GM12878 (cell line): ENCODE measurements around the gene GGTA1. TPM values are rescaled to one million over a fixed set of nuclear protein-coding genes. Genes with fewer than 3 reads are reported as not detected.

ENCODE experiments used
- ATAC-seq: fragments of 200-7000 bp; cut with Tn5 transposase; 3 replicates; pipeline ENCODE4 v1.9.1; 2020; ENCODE audit warnings: mild to moderate bottlenecking, moderate library complexity
- Bru-seq: library from RNA; stranded (reverse); fragments of 400-500 nt; gene quantifications from one replicate; lab custom pipeline; 2021; lab: Mats Ljungman, UMichigan
- BruChase-seq, 2 experiments: library from RNA; stranded (reverse); fragments of 400-500 nt; gene quantifications; one replicate each; lab custom pipeline; 2021; lab: Mats Ljungman, UMichigan
- BruUV-seq: library from RNA; stranded (reverse); fragments of 400-500 nt; replicated peaks from 2 replicates; lab custom pipeline; 2021; lab: Mats Ljungman, UMichigan
- CTCF ChIA-PET: fragments of 300-600 bp; sonication (Branson Sonifier 250); formaldehyde crosslinking; extraction: SDS; loops from one replicate; lab custom pipeline; 2021; ENCODE audit warnings: inconsistent platforms; lab: Yijun Ruan, JAX
- POLR2A ChIA-PET: fragments of 350-600 bp; formaldehyde crosslinking; extraction: SDS; loops from one replicate; lab custom pipeline; 2021; ENCODE audit warnings: inconsistent platforms; lab: Charles Lee
- RAD21 ChIA-PET: fragments of 300-600 bp; sonication (Branson Sonifier 250); formaldehyde crosslinking; loops from one replicate; lab custom pipeline; 2023; ENCODE audit warnings: antibody characterized with exemption; ENCODE audit not compliant: unreplicated experiment; lab: Charles Lee
- SMC1A ChIA-PET: fragments of 300-600 bp; sonication (Branson Sonifier 250); formaldehyde crosslinking; loops from one replicate; lab custom pipeline; 2023; ENCODE audit not compliant: unreplicated experiment, uncharacterized antibody; lab: Charles Lee
- DNase-seq: peaks from one replicate; pipeline ENCODE4 v3.0.0-alpha.2; 2011; ENCODE audit warnings: low read depth, low spot score
- FAIRE-seq: peaks from 3 replicates; lab custom pipeline; 2011; peaks lifted over from hg19 to GRCh38; lab: Jason Lieb, UNC
- H2AFZ ChIP-seq: 2 replicates; pipeline ENCODE4 v1.6.0; 2011; ENCODE audit warnings: low read depth, low read length, control low read depth; ENCODE audit not compliant: control insufficient read depth
- H3K27ac ChIP-seq: 2 replicates; pipeline ENCODE4 v1.5.1; 2011; ENCODE audit warnings: control low read depth; ENCODE audit not compliant: control insufficient read depth, insufficient read depth
- H3K27me3 ChIP-seq, 2 experiments: replicated peaks in 1 of 2; 2 replicates each; pipeline versions ENCODE4 v1.6.0 to v1.6.1; 2011; ENCODE audit warnings: low read length in 1 of 2; ENCODE audit not compliant: control insufficient read depth in 2 of 2, insufficient read depth in 2 of 2
- H3K36me3 ChIP-seq, 2 experiments: 2 replicates each; pipeline ENCODE4 v1.5.1; 2011; ENCODE audit warnings: low read length in 1 of 2; ENCODE audit not compliant: control insufficient read depth in 2 of 2, insufficient read depth in 2 of 2
- H3K4me1 ChIP-seq: 2 replicates; pipeline ENCODE4 v1.6.1; 2011; ENCODE audit warnings: mild to moderate bottlenecking, low read length, moderate library complexity, mixed read lengths; ENCODE audit not compliant: control insufficient read depth, insufficient read depth
- H3K4me2 ChIP-seq: 2 replicates; pipeline ENCODE4 v1.6.0; 2011; ENCODE audit warnings: control low read depth; ENCODE audit not compliant: control insufficient read depth, insufficient read depth
- H3K4me3 ChIP-seq: fragments of 200-600 bp; sonication (generic); 2 replicates; pipeline ENCODE4 v1.5.1; 2016
- H3K79me2 ChIP-seq: 2 replicates; pipeline ENCODE4 v1.6.0; 2011; ENCODE audit warnings: low read length; ENCODE audit not compliant: control insufficient read depth, insufficient read depth
- H3K9ac ChIP-seq: 2 replicates; pipeline ENCODE4 v1.8.0; 2011; ENCODE audit warnings: low read length, control low read depth, mixed read lengths; ENCODE audit not compliant: control insufficient read depth, insufficient read depth
- H3K9me3 ChIP-seq: replicated peaks from 3 replicates; pipeline ENCODE4 v1.5.1; 2011; ENCODE audit warnings: mild to moderate bottlenecking, low read length; ENCODE audit not compliant: control insufficient read depth, insufficient read depth
- H4K20me1 ChIP-seq: 2 replicates; pipeline ENCODE4 v1.6.0; 2011; ENCODE audit not compliant: control insufficient read depth, insufficient read depth
- ASH2L ChIP-seq: fragments of 300-600, 200-600 bp; sonication (generic); IDR thresholded peaks from 2 replicates; pipeline ENCODE4 v1.6.1; 2017; ENCODE audit warnings: low read depth, mild to moderate bottlenecking, borderline replicate concordance
- BCL3 ChIP-seq: IDR thresholded peaks from 2 replicates; pipeline ENCODE4 v1.6.1; 2011; ENCODE audit warnings: borderline replicate concordance, low read depth, mild to moderate bottlenecking, moderate library complexity, low read length; ENCODE audit not compliant: insufficient read depth, poor library complexity, severe bottlenecking
- EZH2 ChIP-seq: IDR thresholded peaks from 2 replicates; pipeline ENCODE4 v1.6.1; 2012; ENCODE audit warnings: low read depth, mild to moderate bottlenecking, control low read depth, inconsistent platforms, low read length, borderline replicate concordance; ENCODE audit not compliant: control insufficient read depth
- HDAC6 ChIP-seq: fragments of 200-600 bp; sonication (generic); IDR thresholded peaks from one replicate; pipeline ENCODE4 v1.8.0; 2017; ENCODE audit warnings: antibody characterized with exemption; ENCODE audit not compliant: unreplicated experiment
- MTA2 ChIP-seq: fragments of 450-650 bp; IDR thresholded peaks from 2 replicates; pipeline ENCODE4 v1.6.1; 2016; ENCODE audit warnings: low read depth, mild to moderate bottlenecking, moderate library complexity
- RCOR1 ChIP-seq: conservative IDR thresholded peaks from 2 replicates; pipeline ENCODE4 v1.6.1; 2012; ENCODE audit warnings: low read depth, low read length, improper control_type of control experiment
- SUZ12 ChIP-seq: fragments of 200-600 bp; sonication (generic); IDR thresholded peaks from one replicate; pipeline ENCODE4 v1.6.1; 2018; ENCODE audit warnings: antibody characterized with exemption, mild to moderate bottlenecking; ENCODE audit not compliant: unreplicated experiment
- TCF12 ChIP-seq: IDR thresholded peaks from 2 replicates; pipeline ENCODE4 v1.6.1; 2011; ENCODE audit warnings: low read depth, mild to moderate bottlenecking, low read length
- USF2 ChIP-seq: IDR thresholded peaks from 2 replicates; pipeline ENCODE4 v1.6.1; 2011; ENCODE audit warnings: low read depth, low read length, improper control_type of control experiment, borderline replicate concordance
- WRNIP1 ChIP-seq: IDR thresholded peaks from 2 replicates; pipeline ENCODE4 v1.6.1; 2011; ENCODE audit warnings: low read depth, low read length, improper control_type of control experiment, borderline replicate concordance
- ZBTB40 ChIP-seq: fragments of 450-650 bp; IDR thresholded peaks from 2 replicates; pipeline ENCODE4 v1.6.1; 2016; ENCODE audit warnings: mild to moderate bottlenecking, moderate library complexity, borderline replicate concordance
- ZSCAN29 ChIP-seq: fragments of 450-650 bp; IDR thresholded peaks from 2 replicates; pipeline ENCODE4 v1.6.1; 2017; ENCODE audit warnings: mild to moderate bottlenecking, moderate library complexity
- WGBS: methylation state at CpG from one replicate; pipeline ENCODE4 v1.1.6; 2016; ENCODE audit warnings: low lambda C conversion rate; ENCODE audit not compliant: insufficient replicate concordance, insufficient coverage; ENCODE audit errors: missing lambda C conversion rate; 5-methylcytosine and 5-hydroxymethylcytosine counted together
- in situ Hi-C: fragments of 300-500 bp; cut with MboI; formaldehyde crosslinking; loops from 9 replicates; pipeline ENCODE4 v1.14.3; 2018; ENCODE audit warnings: mixed read lengths
- intact Hi-C: fragments of 100-400 bp; cut with micrococcal nuclease; formaldehyde crosslinking; loops from one replicate; pipeline ENCODE4 v1.14.2; 2022; ENCODE audit not compliant: unreplicated experiment
- long read RNA-seq, 2 experiments: library from polyadenylated mRNA; unstranded; transcript quantifications; one replicate each; pipeline ENCODE4 v2.0.0, GENCODE V29; 2019 to 2020
- polyA minus RNA-seq, 3 experiments: library from RNA; depleted of rRNA, polyadenylated mRNA; stranded (reverse); fragments of >200 nt; gene quantifications; 2 replicates each; pipeline ENCODE4 v1.2.3, GENCODE V29; 2011
- polyA plus RNA-seq, 11 experiments: library from polyadenylated mRNA; depleted of rRNA in 4 of 11; unstranded in 6 of 11; stranded (reverse) in 5 of 11; fragments of >200 nt; fragmentation: Nextera tagmentation in 4 of 11; fragmentation: Illumina TruSeq in 1 of 11; extraction: Ambion mirVana in 4 of 11; extraction: Trizol in 1 of 11; gene quantifications; 1 replicate in 1 of 11; 2 replicates in 10 of 11; pipeline versions ENCODE4 v1.2.1 to v1.2.3, GENCODE V29; 2011 to 2016; ENCODE audit warnings: inconsistent platforms in 2 of 11, missing spikeins in 2 of 11, low read depth in 1 of 11
- total RNA-seq, 4 experiments: library from RNA; depleted of rRNA in 3 of 4; stranded (reverse); fragments of >200 nt in 3 of 4; fragmentation: Illumina TruSeq in 1 of 4; extraction: Trizol in 1 of 4; gene quantifications; 2 replicates each; pipeline versions ENCODE4 v1.2.1 to v1.2.3, GENCODE V29; 2013 to 2021

The GGTA1 gene
- not detected in 2 replicates for total RNA-seq (2013; cell fraction: nucleolus; rRNA removed)
- total RNA-seq (2014; rRNA removed) = 0.23 and 0.44 TPM in 2 replicates
- total RNA-seq (2014; rRNA removed; fragmentation: Illumina TruSeq; extraction: Trizol) = 0.13 and 0.32 TPM in 2 replicates
- total RNA-seq (2021) = 0.13 TPM in 2 replicates
- not detected for polyA plus RNA-seq (2011; ENCODE audit: low read depth)
- polyA plus RNA-seq (2011; rRNA removed) = not detected in 2 replicates
- not detected in 2 replicates for polyA plus RNA-seq (2011; cell fraction: cytosol; rRNA removed)
- not detected in 2 replicates for polyA plus RNA-seq (2011; cell fraction: nucleus; rRNA removed)
- 0.04 TPM in 1 of 2 replicates, not detected in the other for polyA plus RNA-seq (2012)
- polyA plus RNA-seq (2014; fragmentation: Illumina TruSeq; extraction: Trizol) = 0.17 and 0.31 TPM in 2 replicates
- polyA plus RNA-seq (2014; fragmentation: Nextera tagmentation; extraction: Ambion mirVana) = under 1 TPM; 0.09 to 0.21 TPM
- polyA plus RNA-seq (2014; rRNA removed) = 0.14 and 0.65 TPM in 2 replicates
- under 1 TPM in 1 of 2 experiments, not detected in 1; 0.14 TPM for polyA plus RNA-seq (2016; fragmentation: Nextera tagmentation; extraction: Ambion mirVana)
- not detected in 2 replicates for polyA minus RNA-seq (2011; rRNA and poly(A)+ RNA removed)
- not detected in 2 replicates for polyA minus RNA-seq (2011; cell fraction: cytosol; rRNA and poly(A)+ RNA removed)
- not detected in 2 replicates for polyA minus RNA-seq (2011; cell fraction: nucleus; rRNA and poly(A)+ RNA removed)
- Bru-seq, nascent RNA = percentile 6 among the genes with signal in this experiment
- not detected for BruChase-seq, experiment 1, labeled RNA remaining after a 6-hour chase
- percentile 2 among the genes with signal in this experiment for BruChase-seq, experiment 2, labeled RNA remaining after a 2-hour chase
- long read RNA-seq, experiment 1 = 0 reads
- long read RNA-seq, experiment 2 = 0 reads

GRCh38 chr9:121499427-121500164, at the start of gene GGTA1:
GGTA1 (minus strand) TSS chr9:121499844; CDS start chr9:121467922, 31,922 bp downstream.
- DNase-seq (no peak), FAIRE-seq (no peak), ATAC-seq (peak; percentile 34; the same call in 2 of the 3 replicates)
- Histone ChIP-seq H3K27me3 (peaks cover 13 to 15% of the 10 kb centered on the region in 2 experiments; a peak in 3 of 4 replicates), H3K9ac (no peak within 1 kb of the TSS), H3K79me2 (no peaks in the 10 kb centered on the region), H3K27ac (no peak within 1 kb of the TSS), H3K9me3 (no peaks in the 10 kb centered on the region; the same call in 2 of the 3 replicates), H3K4me3 (no peak within 1 kb of the TSS), H3K4me1 (peaks cover 6% of the 10 kb centered on the region), H4K20me1 (no peaks in the 10 kb centered on the region), H3K36me3 (no peaks in the 10 kb centered on the region), H2AFZ (no peak within 1 kb of the TSS), H3K4me2 (peak within 1 kb of the TSS; percentile 41; the same call in 1 of the 2 replicates)
- RAD21 ChIA-PET = no interaction called here
- in situ Hi-C loops = no loop called here
- no TSS peak for BruUV-seq
- intact Hi-C loops = no loop called here
- SMC1A ChIA-PET = no interaction called here
- 0 out of 2 replicates have a peak, but pooled peaks have one; percentile 63 for TF ChIP-seq EZH2
- no peak for TF ChIP-seq TCF12
- TF ChIP-seq RCOR1 = no peak
- no peak for TF ChIP-seq ZBTB40
- TF ChIP-seq MTA2 = no peak
- TF ChIP-seq SUZ12 = peak; percentile 89
- TF ChIP-seq WRNIP1 = no peak
- TF ChIP-seq USF2 = no peak
- TF ChIP-seq HDAC6 = peak; percentile 60
- no peak for TF ChIP-seq ASH2L
- no peak for TF ChIP-seq BCL3
- no peak for TF ChIP-seq ZSCAN29
- 5% methylated on average over 67 of the region's 72 CpGs for WGBS
- POLR2A ChIA-PET = no interaction called here
- CTCF ChIA-PET = no interaction called here
